Measurements from ENCODE around the gene HERC5. TPM values are rescaled to one million over a fixed set of nuclear protein-coding genes. Genes with fewer than 3 reads are reported as not detected.

Gene HERC5
- total RNA-seq, 2 donors from 2014 or later: 3.7 to 5.7 TPM

GRCh38 chr4:88511236-88511635 is 54.3 kb downstream of the HERC5 start:
- intact Hi-C loops (cut with DNase I): loop anchor here (5.0 to 10.0 kb wide), 4 partner anchors 136 to 294 kb away; partner anchors contain the start of gene HERC6 (in 1 of the 2)

GRCh38 chr4:88514557-88515511 is 57.9 kb downstream of the HERC5 start:
- intact Hi-C loops (cut with DNase I): loop anchor here (5.0 to 10.0 kb wide), 4 partner anchors 140 to 298 kb away; partner anchors contain the start of gene HERC6 (in 1 of the 2)
- no peak for DNase-seq (ENCODE audit: low spot score)

More at GRCh38 chr4:88511236-88511635, 54.3 kb downstream of the HERC5 start:
- DNase-seq (ENCODE audit: low spot score): no peak

GRCh38 chr4:88516746-88517145 is 59.8 kb downstream of the HERC5 start:
- no peak for DNase-seq (ENCODE audit: low spot score)
- intact Hi-C loops (cut with DNase I): loop anchor here (10.0 kb wide), 2 partner anchors 142 to 152 kb away; partner anchors contain the start of gene HERC6 (in 1 of the 2)

GRCh38 chr4:88517825-88518224 is 60.9 kb downstream of the HERC5 start:
- DNase-seq (ENCODE audit: low spot score): no peak

GRCh38 chr4:88518911-88519310 is 62.0 kb downstream of the HERC5 start:
- DNase-seq (ENCODE audit: low spot score): no peak
- intact Hi-C loops (cut with DNase I): loop anchor here (10.0 kb wide), 2 partner anchors 144 to 154 kb away; partner anchors contain the start of gene HERC6 (in 1 of the 2)

More at GRCh38 chr4:88517825-88518224, 60.9 kb downstream of the HERC5 start:
- intact Hi-C loops (cut with DNase I): loop anchor here (10.0 kb wide), 2 partner anchors 143 to 153 kb away; partner anchors contain the start of gene HERC6 (in 1 of the 2)

GRCh38 chr4:88522702-88523324 is 65.9 kb downstream of the HERC5 start:
- DNase-seq (ENCODE audit: low spot score): peak; percentile 81
- intact Hi-C loops (cut with DNase I): loop anchor here in 1 of 2 donors (10.0 kb wide), 1 partner anchor 142 kb away; no protein-coding TSS in a partner anchor

GRCh38 chr4:88523325-88524129 is 66.6 kb downstream of the HERC5 start, which contains the start of gene PYURF:
Gene PYURF (minus strand): TSS chr4:88523776. CDS start chr4:88523700, 76 bp downstream.
- intact Hi-C loops (cut with DNase I): loop anchor here in 1 of 2 donors (10.0 kb wide), 1 partner anchor 141 kb away; no protein-coding TSS in a partner anchor
- DNase-seq (ENCODE audit: low spot score): peak; percentile 98

- intact Hi-C loops (cut with DNase I): loop anchor here in 1 of 2 donors (10.0 kb wide), 1 partner anchor 141 kb away; no protein-coding TSS in a partner anchor
- no peak for DNase-seq (ENCODE audit: low spot score)
These were observed 67.3 kb downstream of the HERC5 start for GRCh38 chr4:88524171-88524570.

GRCh38 chr4:88526221-88526815 is 69.4 kb downstream of the HERC5 start:
- intact Hi-C loops (cut with DNase I): loop anchor here (5.0 to 10.0 kb wide), 2 partner anchors 131 to 138 kb away; no protein-coding TSS in a partner anchor

GRCh38 chr4:88527787-88528186 is 70.9 kb downstream of the HERC5 start:
- intact Hi-C loops (cut with DNase I): loop anchor here (5.0 to 10.0 kb wide), 2 partner anchors 130 to 137 kb away; no protein-coding TSS in a partner anchor
- no peak for DNase-seq (ENCODE audit: low spot score)

More at GRCh38 chr4:88526221-88526815, 69.4 kb downstream of the HERC5 start:
- no peak for DNase-seq (ENCODE audit: low spot score)

GRCh38 chr4:88528861-88529260 is 71.9 kb downstream of the HERC5 start:
- intact Hi-C loops (cut with DNase I): loop anchor here (5.0 to 10.0 kb wide), 2 partner anchors 128 to 136 kb away; no protein-coding TSS in a partner anchor
- DNase-seq (ENCODE audit: low spot score): no peak

GRCh38 chr4:88531549-88531948 is 74.6 kb downstream of the HERC5 start:
- no peak for DNase-seq (ENCODE audit: low spot score)
- intact Hi-C loops (cut with DNase I): loop anchor here in 1 of 2 donors (10.0 kb wide), 1 partner anchor 53 kb away; no protein-coding TSS in a partner anchor

GRCh38 chr4:88533088-88533790 is 76.3 kb downstream of the HERC5 start:
- no peak for DNase-seq (ENCODE audit: low spot score)
- intact Hi-C loops (cut with DNase I): loop anchor here in 1 of 2 donors (10.0 kb wide), 1 partner anchor 52 kb away; no protein-coding TSS in a partner anchor

GRCh38 chr4:88533937-88534750 is 77.2 kb downstream of the HERC5 start:
- DNase-seq (ENCODE audit: low spot score): no peak
- intact Hi-C loops (cut with DNase I): loop anchor here in 1 of 2 donors (10.0 kb wide), 1 partner anchor 51 kb away; no protein-coding TSS in a partner anchor

GRCh38 chr4:88535090-88535755 is 78.3 kb downstream of the HERC5 start:
- intact Hi-C loops (cut with DNase I): loop anchor here in 1 of 2 donors (10.0 kb wide), 1 partner anchor 50 kb away; no protein-coding TSS in a partner anchor
- DNase-seq (ENCODE audit: low spot score): no peak

All from posterior vena cava (tissue), 2 donors.